NCI-H345 (cell line): ENCODE measurements around the gene IFT43.
"Not testable (repeated sequence)": the region's sequence is repeated elsewhere in the genome, so short reads cannot be mapped to it uniquely, and the experiment has no call there.

ENCODE experiments used
- DNase-seq: peaks from one replicate; lab custom pipeline; 2025; lab: John Stamatoyannopoulos, UW

Gene IFT43

DNA sequence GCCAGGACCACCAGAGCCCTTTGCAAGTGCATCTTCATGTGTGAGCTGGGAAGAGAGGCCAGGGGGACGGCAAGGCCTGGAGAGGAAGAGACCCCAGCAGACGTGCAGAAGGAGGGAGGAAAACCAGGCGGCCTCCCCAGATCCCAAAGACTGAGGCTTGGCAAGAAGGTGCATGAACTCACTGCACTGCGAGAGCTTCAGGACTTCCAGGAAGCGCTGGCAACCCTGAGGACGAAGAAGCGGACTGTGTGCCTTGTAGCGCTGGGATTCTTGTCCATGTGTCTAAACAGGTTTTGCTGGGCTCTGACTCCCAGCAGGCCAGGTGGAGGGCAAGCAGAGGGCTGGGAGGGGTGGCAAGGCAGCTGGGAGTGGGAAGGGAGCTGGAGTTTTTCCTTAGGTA, 4.7 kb upstream of the IFT43 start:
- DNase-seq, result no peak

DNA sequence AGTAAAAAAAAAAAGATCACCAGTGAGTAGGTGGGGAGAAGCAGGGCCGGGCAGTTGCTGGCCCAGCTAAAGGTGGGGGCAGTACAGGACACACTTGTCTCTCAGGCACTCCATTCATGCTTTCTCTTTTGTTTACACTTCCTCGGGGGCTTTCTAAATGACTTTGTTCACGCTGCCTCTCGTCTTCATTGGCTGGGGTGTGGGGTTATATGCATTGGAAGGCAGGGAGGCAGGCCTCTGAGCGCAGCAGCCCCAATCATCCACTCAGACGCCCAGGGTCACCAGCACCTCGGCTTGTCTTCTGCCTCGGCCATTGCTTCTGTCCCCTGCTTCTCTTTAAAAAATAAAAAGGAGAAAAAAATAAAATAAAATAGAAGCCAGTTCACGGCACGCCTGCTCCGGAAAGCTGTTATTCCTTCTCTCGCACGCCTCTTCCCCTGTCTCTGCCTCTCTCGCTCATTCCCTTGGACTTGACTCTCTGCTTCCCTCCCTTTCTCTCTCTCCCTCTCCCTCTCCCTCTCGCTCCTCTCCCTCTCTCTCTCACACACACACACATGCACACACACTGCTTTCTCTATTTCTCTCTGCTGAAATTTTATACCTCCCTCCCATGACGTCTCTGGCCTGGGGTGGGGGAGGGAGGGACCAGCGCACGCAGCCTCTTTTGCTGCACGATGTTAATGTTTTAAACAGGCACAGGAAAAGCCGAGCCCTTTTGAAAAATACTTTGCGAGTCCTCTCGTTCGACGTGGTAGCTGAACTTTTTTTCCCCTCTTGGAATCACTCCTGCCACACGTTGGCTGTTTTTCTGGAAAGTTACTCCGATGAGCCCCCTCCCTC, 3.9 kb upstream of the IFT43 start, which contains the start of gene TGFB3:
TSS of gene TGFB3 (minus strand) at position 570 of the 840 bp plus-strand sequence. CDS start 1,102 bp downstream, outside the sequence.
- DNase-seq, result peak; percentile 57

DNA sequence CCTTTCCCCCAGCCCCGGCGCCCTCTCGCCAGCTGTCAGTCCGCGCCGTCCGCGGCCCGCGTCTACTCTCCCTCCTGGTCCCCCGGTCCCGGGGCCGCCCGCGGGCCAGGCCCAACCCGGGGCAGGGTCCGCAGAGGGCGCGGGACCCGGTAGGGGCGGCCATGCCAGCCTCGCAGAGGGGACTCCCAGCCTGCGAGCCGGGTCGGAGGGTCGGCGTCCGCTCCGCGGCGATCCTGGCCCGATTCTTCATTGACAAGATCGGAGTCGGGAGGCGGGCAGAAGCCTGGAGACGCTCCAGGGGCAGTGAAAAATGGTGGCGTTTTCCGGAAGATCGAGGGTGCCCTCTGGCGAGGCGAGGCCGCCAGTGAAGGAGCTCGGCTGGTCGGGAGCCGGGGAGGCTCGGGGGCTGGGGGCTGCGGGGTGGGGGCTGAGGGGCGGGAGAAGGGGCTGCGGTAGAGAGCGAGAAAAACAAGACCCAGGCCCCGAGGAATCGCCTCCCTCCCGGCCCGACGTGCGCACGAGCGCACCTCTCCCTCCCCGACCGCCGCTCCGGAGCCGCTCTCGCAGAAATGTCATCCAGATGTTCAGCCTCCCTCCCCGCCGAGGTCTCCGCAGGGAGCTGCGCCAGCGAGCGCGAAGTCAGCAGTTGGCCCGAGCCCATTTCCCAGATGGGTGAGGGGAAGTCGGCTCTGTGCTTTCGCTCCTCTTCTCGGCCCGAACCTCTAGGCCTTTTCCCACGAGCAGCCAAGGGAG, 3.1 kb upstream of the IFT43 start:
- DNase-seq, result peak; percentile 82

DNA sequence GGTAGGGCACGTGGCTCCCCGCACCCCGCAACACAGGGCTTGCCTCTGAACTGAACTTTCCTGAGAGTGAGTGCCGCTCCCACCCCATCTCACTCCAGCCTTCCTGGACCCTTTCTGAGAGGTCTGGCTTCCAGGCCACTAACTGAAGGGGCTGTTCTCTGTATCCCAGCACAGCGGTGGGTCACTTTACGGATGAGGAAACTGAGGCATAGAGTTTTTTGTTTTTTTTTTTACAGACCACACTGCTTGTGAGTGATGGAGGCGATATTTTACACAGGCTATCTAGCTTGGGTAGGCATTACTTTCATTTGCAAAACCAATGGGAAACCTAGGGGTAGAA, 2.6 kb upstream of the IFT43 start:
- no peak for DNase-seq

DNA sequence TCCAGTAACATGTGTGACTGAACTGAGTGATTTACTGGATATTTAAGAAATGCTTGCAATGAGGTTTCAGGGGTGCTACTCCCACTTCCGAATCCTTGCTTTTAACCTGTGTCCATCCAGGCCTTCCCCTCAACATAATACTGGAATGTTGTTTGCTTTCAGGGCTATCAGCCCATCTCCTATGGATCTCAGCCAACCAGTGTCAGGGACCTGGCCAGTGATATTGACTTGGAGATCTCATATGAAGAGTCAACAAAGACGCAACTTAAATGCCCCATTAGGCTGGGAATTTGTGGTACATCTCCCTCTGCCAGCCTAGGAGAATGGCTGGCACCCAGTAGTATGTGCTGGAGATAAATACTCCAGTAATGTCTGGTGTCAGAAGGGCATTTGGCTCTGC, 889 bp upstream of the IFT43 start:
- no peak for DNase-seq

DNA sequence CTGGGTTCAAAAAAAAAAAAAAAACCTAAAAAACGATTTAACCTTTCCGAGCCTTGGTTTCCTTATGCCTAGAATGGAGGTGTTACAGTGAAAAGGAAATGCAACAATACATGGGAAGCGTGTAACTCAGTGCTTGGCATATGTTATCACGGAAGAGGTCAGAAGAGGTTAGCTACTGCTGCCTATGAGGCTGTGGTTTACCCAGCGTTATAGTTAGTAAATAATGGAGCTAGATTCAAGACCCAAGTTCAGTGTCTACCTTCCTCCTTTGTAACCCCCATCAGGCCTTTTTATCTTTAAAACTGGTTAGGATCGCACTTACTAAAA, 839 bp downstream of the IFT43 start:
- no peak for DNase-seq

DNA sequence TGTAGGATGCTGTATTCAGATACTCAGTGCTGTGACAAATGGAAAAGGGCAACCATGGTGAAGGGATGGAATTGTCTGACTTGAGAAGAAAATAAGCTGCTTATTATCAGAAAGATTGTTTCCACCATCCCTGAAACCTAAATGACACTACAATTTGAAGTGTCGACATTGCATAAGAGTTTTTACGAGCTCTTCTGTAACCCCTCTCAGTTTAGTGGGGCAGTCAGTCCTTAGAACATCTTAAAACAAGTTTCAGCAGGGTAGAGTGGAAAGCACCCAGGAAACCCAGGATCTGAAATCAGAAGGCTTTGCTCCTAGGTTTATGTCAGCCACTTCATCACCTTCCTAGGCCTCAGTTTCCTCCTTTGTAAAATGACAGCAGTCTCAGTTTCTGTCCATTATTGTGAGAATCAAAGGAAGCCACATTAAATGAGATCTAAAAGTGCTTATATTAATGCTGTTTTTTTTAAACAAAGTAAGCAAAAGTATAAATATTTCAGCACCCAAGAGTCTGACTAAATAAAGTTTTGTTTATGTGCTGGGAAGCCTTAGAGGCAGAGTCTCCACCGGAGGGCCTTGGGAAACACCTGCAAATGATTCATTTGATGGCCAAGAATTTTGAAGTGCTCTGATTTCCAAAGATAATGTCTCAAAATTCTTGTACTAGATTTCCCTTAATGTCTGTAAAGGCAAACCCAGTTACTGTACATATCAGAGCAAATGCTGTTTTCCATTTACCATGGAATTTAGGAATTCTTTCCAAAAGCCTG, 1.8 kb downstream of the IFT43 start:
- no peak for DNase-seq

DNA sequence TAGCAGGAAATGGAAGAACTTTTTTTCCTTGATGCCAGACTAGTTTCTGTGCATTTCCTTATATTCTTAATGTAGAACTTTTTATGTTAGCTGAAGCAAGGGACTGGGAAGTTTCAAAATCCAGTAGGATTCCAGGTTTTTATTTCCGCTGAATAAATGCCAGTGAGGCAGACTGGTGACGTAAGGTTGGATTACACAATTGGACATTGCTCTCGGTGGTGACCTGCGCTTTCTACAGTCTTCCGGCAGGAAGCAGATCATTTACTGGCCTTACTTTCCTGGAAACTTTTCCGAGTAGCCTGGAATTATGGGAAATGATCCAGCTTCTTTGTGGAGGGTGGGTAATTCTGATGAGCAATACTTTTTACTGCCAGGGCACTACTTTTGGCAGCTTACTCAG, 3.6 kb downstream of the IFT43 start:
- no peak for DNase-seq

DNA sequence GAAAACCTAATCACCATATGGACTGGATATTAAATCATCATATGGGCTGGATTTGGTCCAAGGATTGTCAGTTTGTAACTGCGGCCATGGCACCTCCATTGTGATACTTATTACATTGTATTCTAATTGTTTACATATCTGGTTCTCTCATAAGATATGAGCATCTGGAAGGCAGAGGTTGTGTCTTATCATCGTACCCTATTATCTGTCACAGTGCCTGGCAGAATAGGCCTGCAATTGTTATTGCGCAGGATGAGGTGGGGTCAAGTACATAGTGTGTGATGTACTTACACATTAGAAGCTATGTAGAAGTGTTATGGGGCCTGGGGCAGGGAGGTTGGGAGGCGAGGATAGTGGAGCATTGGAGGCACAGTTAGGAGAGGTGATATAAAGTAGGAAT, 4.7 kb downstream of the IFT43 start:
- no peak for DNase-seq

DNA sequence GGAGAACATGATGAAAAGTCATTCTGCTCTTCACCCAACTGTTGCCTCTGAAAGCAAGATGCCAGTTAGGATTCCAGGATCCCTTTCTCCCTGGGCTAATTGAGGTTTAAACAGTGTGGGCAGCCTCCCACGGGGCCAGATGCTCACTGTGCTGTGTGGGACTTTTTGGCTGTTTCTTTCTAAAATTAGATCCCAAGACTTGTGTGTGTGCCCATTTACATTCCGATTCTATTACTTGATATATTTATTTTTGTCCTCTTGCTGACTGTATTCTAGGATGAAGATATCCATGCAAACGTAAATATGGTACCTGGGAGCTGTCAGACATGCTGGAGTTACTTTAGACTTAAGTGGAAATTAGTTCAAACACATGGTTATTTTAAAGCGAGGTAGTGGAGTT, 6.2 kb downstream of the IFT43 start:
- no peak for DNase-seq

DNA sequence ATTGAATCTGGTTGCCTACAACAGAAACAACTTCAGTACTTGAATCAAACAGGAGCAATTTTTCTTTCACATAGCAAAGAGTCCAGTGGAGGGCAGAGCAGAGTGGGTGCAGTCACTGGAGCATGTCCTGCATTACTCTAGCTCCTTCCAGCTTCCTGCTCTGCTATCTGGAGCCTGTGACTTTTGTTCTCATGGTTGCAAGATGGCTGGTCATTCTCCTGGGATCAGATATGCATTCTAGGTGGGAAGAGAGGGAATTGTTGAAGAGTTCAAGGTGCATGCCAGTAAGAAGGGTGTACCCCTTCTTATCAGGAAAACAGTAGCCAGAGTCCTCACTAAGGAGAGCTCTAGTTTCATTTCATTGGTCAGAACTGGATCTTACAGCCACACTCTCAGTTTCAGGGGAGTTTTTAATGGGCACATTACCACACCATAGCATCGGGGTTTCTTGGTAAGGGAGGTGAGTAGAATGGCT, 8.0 kb downstream of the IFT43 start:
- no peak for DNase-seq

DNA sequence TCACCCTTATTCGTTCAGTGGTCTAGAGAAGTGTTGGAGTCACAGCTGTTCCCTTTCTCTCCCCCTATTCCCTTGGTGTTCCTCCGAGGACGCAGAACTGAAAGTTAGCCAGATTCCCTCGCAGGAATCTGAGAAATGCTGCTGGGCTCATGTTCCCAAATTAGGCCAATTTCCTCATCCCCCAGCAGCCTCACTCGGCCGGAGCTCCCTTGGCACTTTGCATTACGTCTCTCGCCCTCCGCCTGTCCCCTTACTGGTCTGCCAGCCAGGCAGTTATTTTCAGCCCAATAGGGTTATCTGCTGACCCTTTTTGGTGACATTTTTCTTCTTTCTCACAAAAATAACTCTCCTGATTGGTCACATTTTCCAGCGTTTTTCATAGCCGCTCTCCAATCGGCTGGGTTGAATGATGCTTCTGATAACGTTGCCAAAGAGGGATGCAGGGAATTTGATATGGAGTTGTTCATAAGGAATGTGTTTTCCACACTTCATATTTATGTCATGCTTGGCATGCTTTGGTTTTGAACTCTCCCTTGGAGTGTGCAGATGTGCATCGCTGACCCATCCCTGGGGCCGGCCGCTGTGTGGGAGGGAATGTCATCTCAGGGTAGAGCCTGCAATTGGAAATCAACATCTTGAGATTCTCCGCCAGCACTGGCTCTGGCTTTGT, 9.9 kb downstream of the IFT43 start:
- no peak for DNase-seq

DNA sequence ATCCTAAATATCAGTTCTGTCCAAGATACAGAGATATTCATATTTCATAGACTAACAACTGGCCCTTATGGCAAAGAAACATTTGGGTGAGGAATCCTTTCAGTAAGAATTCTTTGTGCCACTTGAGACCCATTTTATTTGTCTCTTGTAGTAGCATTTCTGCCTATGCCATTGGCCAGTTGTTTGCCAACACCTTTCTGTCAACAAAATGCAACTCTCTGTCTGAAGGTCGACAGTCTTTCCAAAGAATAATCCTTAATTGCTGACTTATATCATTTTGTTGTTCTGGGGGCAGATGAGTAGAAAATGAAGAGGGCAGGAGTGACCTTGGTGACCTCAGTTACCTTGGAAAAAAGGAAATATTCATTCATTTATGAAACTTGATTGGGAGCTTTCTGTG, 10.9 kb downstream of the IFT43 start:
- DNase-seq, result no peak

DNA sequence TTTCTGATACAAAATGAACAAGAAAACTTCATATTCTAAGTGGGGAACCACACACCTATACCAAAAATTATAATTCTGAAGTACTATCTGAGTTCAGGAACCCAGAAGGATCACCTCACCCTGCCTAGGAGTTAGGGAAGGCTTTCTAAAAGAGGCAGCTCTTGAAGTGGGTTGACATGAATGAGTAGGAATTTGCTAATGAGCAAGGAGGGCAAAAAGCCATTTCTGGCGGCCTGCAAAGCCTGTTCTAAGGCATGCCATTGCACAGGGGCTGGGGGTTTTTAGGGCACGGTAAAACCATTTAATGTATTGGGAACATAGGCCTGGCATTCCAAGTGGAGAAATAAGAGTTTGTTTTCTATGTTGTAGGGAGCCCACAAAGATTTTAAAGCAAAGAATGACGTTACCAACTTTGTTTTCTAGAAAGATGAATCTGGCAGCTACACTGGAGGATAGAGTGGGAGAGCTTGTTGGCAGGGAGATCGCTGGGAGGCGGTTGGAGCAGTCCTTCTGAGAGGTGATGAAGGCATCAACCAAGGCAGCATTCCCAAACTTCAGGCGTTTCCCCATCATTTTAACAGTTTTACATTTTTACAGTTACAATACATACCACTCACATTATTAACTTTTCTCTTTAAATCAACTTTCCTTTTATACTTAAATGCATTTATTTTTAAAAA, 14.1 kb downstream of the IFT43 start:
- DNase-seq, result no peak

DNA sequence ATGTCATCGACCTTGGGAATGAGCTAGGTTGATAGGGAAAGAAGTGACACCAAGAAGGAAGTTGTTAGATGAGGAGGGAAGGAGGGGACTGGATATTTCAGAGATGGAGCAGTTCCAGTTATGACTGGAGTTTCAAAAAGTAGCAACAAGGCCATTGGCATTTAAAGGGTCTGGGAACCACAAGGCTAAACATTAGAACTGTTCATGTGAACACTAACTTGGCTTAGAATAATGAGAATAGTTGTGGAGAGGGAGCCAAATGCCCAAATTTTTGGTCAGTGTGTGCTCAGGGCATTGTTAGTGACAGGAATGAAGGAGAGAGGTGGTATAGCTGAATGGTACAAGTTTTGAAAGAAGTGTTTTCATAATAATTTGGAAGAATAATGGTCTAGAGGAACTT, 16.8 kb downstream of the IFT43 start:
- no peak for DNase-seq

DNA sequence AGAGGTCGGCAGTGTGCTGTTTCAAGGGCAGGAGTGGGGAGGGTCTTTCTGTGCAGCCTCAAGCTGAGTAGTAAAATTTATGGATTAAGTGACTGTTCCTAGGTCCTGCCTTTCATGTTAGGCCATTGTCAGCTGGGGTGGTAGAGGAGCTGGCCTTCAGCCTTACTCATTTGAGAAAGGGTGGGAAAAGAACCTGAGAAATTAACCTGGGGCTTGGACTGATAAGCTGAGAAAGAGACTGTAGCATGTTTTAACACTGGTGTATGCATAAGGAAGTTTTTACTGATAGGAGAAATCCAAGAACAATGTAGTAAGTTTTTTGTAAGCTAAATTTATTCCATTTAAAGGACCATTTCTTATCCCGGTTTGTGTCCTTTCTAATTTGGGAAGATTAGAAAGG, 20.7 kb downstream of the IFT43 start:
- no peak for DNase-seq

DNA sequence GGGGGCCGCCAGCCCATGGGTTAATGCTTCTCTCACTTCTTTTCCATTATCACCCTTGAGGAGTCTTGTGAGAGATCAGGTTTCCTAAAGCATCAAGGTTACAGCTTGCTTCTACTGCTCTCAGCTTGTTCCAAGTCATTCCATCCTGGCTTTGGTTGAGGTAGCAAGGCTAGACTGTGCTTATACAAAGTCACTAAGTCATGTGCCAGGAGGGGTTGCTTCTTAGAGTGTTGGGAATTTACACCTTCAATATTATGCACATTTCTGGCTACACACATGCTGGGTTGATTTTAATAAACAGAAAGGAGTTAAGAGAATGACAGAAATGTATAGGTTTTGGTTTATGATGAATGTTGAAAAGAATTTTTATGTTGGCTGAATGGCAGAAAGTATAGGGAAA, 21.8 kb downstream of the IFT43 start:
- DNase-seq, result no peak

DNA sequence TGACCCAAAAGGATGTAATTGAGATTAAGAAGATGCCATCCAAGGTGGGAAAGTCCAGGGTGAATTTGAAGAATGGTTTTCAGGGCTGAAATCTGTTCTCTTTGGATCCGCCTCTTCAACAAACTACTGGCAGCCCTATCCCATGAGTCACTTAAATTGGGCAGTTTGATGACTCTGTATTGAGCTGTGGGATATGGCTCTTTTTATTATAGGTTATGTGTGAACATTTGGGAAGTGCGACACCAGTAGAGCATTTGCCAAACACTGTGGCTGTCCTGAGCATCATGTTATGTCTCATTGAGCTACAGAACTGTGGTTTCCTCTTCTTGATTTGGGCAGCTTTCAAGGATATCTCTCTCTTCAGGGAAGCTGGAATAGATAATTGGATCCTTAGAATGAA, 22.3 kb downstream of the IFT43 start:
- no peak for DNase-seq

DNA sequence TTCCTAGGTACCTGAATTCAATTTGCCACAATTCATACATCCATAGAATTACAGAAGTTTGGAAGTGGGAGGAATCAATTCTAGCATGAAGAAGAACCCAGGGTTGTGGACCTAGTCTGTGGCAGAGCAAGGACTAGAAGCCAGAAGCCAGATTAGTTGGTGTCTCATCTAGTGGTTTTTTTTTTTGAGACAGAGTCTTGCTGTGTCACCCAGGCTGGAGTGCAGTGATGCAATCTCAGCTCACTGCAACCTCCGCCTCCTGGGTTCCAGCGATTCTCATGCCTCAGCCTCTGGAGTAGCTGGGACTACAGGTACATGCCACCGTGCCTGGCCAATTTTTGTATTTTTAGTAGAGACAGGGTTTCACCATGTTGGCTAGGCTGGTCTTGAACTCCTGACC, 24.1 kb downstream of the IFT43 start:
- not testable (repeated sequence) for DNase-seq

DNA sequence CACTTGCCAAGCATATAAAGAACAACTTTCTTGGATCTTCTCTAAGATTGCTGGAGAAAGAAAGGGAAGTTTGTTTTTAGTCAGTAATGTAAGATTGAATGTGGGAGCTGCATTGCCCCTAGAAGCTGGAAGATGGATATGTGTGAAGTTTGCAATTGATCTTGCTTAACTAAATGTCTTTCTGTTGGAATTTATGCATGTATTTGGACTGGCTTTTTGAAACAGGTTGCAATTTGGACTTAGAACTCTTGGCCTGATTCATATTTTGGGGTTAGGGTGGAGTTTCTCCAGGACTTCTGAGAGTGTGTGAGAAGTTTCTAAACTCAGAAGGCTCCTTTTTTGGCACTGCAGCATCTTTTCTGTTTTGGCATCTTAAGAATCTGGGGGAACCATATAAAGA, 26.4 kb downstream of the IFT43 start:
- no peak for DNase-seq

DNA sequence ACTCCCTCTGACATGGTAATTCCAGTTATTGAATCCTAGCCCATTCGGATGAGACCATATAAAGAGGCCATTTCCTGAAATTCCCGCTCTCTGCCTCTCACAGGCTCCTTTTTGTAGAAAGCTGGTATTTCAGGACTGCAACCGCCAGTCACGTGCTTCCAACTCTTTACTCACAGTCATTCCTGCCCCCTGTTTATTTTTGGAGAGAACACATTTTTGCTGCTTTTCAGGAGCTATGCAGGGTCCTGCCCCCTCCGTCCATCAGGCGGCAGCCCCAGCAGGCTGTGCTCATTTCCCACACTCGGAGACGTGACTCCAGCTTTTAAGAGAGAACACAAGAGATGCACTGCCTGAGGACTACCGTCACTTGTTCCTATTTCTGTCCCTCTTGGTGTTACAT, 26.8 kb downstream of the IFT43 start:
- no peak for DNase-seq

DNA sequence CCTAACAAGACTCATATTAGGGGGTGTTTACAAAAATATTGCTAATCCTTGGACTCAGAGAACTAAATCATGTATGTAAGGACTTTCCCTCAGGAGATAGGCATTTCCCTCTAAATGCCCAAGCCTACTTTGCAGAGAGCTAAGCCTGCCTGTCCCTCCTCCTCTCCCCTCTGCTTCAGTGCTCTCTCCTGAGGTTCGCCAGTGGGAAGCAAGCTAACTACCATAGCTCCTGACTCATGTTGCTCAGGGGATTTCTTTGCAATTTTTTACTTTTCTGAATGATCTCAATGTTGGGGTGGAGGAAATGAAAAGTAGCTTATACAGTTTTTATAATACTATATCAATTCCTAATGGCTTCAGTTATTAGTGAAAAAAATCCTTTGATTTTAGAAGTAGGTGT, 29.6 kb downstream of the IFT43 start:
- no peak for DNase-seq
